HEK293 (cell line): ENCODE data around the gene RPS28.

Source experiments
- CTCF ChIP-seq: fragments of 450-650 bp; formaldehyde crosslinking; IDR thresholded peaks from 2 replicates; pipeline ENCODE4 v1.5.1; 2016; ENCODE audit warnings: missing biosample characterization, missing genetic modification characterization
- SETDB1 ChIP-seq: IDR thresholded peaks from one replicate; pipeline ENCODE4 v1.6.1; 2017; ENCODE audit warnings: mild to moderate bottlenecking, low read length, moderate library complexity, mixed read lengths; ENCODE audit not compliant: insufficient read length
- ZBTB8A ChIP-seq: fragments of 450-650 bp; formaldehyde crosslinking; IDR thresholded peaks from 2 replicates; pipeline ENCODE4 v1.5.1; 2016; ENCODE audit warnings: missing biosample characterization, missing genetic modification characterization
- ZNF391 ChIP-seq: fragments of 450-650 bp; formaldehyde crosslinking; IDR thresholded peaks from 2 replicates; pipeline ENCODE4 v1.5.1; 2016; ENCODE audit warnings: low read depth, missing biosample characterization, missing genetic modification characterization, borderline replicate concordance
- ZNF513 ChIP-seq: fragments of 450-650 bp; IDR thresholded peaks from 2 replicates; pipeline ENCODE4 v1.5.1; 2018; ENCODE audit warnings: missing biosample characterization, missing genetic modification characterization
- ZNF585B ChIP-seq: fragments of 450-650 bp; formaldehyde crosslinking; IDR thresholded peaks from 2 replicates; pipeline ENCODE4 v1.5.1; 2016; ENCODE audit warnings: missing biosample characterization, missing genetic modification characterization
- ZNF596 ChIP-seq: fragments of 450-650 bp; IDR thresholded peaks from 2 replicates; pipeline ENCODE4 v1.5.0; 2018; ENCODE audit warnings: missing biosample characterization, mild to moderate bottlenecking, missing genetic modification characterization, moderate library complexity
- ZNF623 ChIP-seq: fragments of 450-650 bp; formaldehyde crosslinking; IDR thresholded peaks from 2 replicates; pipeline ENCODE4 v1.5.1; 2016; ENCODE audit warnings: missing biosample characterization, missing genetic modification characterization
- TF ChIP-seq, protein P1 (sequence below): sonication (generic); formaldehyde crosslinking; IDR thresholded peaks from 2 replicates; pipeline ENCODE4 v1.8.1; 2022; ENCODE audit warnings: mild to moderate bottlenecking, moderate library complexity, missing genetic modification reagents

DNA sequence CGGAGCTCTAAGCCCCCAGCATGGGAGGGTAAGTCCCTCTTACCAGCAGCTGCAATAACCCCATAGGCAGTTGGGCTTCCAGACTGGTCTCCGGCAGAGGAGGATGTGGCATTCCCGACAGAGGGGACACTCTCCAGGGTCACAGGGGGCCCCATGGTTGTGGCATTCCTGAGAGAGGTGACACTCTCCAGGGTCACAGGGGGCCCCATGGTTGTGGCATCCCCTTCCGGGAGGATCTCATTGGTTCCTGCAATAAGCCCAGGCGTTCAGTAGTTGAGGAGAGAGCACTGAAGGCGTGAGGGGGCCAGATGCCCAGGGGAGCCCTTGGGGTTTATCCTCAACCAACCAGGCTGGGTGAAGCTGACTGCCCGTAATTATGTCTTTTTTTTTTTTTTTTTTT is 18.6 kb upstream of the RPS28 start:
- TF ChIP-seq CTCF (tag by site-specific recombination) (no peak), ZNF391 (tag by site-specific recombination) (no peak), ZBTB8A (tag by site-specific recombination) (no peak), ZNF623 (tag by site-specific recombination) (no peak), ZNF585B (tag by site-specific recombination) (no peak), ZNF596 (tag by site-specific recombination) (no peak), SETDB1 (no peak), ZNF513 (tag by site-specific recombination) (no peak)
- TF ChIP-seq, protein P1, sequence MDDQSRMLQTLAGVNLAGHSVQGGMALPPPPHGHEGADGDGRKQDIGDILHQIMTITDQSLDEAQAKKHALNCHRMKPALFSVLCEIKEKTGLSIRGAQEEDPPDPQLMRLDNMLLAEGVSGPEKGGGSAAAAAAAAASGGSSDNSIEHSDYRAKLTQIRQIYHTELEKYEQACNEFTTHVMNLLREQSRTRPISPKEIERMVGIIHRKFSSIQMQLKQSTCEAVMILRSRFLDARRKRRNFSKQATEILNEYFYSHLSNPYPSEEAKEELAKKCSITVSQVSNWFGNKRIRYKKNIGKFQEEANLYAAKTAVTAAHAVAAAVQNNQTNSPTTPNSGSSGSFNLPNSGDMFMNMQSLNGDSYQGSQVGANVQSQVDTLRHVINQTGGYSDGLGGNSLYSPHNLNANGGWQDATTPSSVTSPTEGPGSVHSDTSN (CRISPR knock-in tag), result no peak
